GM21381 (cell line): ENCODE data around the gene TMCO1.
"Not testable (repeated sequence)": the region's sequence is repeated elsewhere in the genome, so short reads cannot be mapped to it uniquely, and the experiment has no call there.

Experiments used
- ATAC-seq: cut with Tn5 transposase; IDR thresholded peaks from one replicate; pipeline ENCODE4 v1.9.1; 2021; ENCODE audit warnings: mild to moderate bottlenecking, moderate library complexity; ENCODE audit not compliant: unreplicated experiment

The TMCO1 gene

GRCh38 chr1:165768513-165769394 is at the start of gene TMCO1:
TMCO1 (minus strand) TSS chr1:165768868; CDS start chr1:165768751, 117 bp downstream.
- ATAC-seq, result peak; percentile 100

GRCh38 chr1:165816826-165817497 is 48.3 kb upstream of the TMCO1 start:
- ATAC-seq, result no peak

GRCh38 chr1:165816157-165816556 is 47.5 kb upstream of the TMCO1 start:
- no peak for ATAC-seq

- no peak for ATAC-seq
These were observed 47.1 kb upstream of the TMCO1 start for GRCh38 chr1:165815725-165816124.

- no peak for ATAC-seq
These were observed 38.9 kb upstream of the TMCO1 start for GRCh38 chr1:165807613-165808012.

GRCh38 chr1:165804513-165804912 is 35.8 kb upstream of the TMCO1 start:
- not testable (repeated sequence) for ATAC-seq

GRCh38 chr1:165799387-165799786 is 30.7 kb upstream of the TMCO1 start:
- ATAC-seq, result no peak

GRCh38 chr1:165795894-165796293 is 27.2 kb upstream of the TMCO1 start:
- no peak for ATAC-seq

GRCh38 chr1:165793951-165794350 is 25.3 kb upstream of the TMCO1 start:
- ATAC-seq, result no peak

GRCh38 chr1:165787741-165788140 is 19.1 kb upstream of the TMCO1 start:
- no peak for ATAC-seq

- ATAC-seq, result not testable (repeated sequence)
These were observed 14.9 kb upstream of the TMCO1 start for GRCh38 chr1:165783519-165783918.

- ATAC-seq, result not testable (repeated sequence)
These were observed 9.5 kb upstream of the TMCO1 start for GRCh38 chr1:165778197-165778596.

GRCh38 chr1:165773324-165773965 is 4.8 kb upstream of the TMCO1 start:
- ATAC-seq, result no peak

GRCh38 chr1:165772739-165773138 is 4.1 kb upstream of the TMCO1 start:
- ATAC-seq, result no peak

- no peak for ATAC-seq
These were observed 4.4 kb downstream of the TMCO1 start for GRCh38 chr1:165764277-165764676.

- ATAC-seq, result no peak
These were observed 5.2 kb downstream of the TMCO1 start for GRCh38 chr1:165763442-165763841.

- no peak for ATAC-seq
These were observed 5.9 kb downstream of the TMCO1 start for GRCh38 chr1:165762725-165763124.

- no peak for ATAC-seq
These were observed 9.6 kb downstream of the TMCO1 start for GRCh38 chr1:165759095-165759494.

- ATAC-seq, result no peak
These were observed 13.2 kb downstream of the TMCO1 start for GRCh38 chr1:165755393-165756010.

- peak; percentile 91 for ATAC-seq
These were observed 14.7 kb downstream of the TMCO1 start for GRCh38 chr1:165753934-165754333.

- no peak for ATAC-seq
These were observed 20.1 kb downstream of the TMCO1 start for GRCh38 chr1:165748550-165748949.
